HG02870 (cell line): ENCODE data around the gene C6orf89.

Experiments
- ATAC-seq: cut with Tn5 transposase; IDR thresholded peaks from one replicate; pipeline ENCODE4 v1.9.1; 2021; ENCODE audit warnings: mild to moderate bottlenecking, moderate library complexity; ENCODE audit not compliant: unreplicated experiment

The C6orf89 gene

DNA sequence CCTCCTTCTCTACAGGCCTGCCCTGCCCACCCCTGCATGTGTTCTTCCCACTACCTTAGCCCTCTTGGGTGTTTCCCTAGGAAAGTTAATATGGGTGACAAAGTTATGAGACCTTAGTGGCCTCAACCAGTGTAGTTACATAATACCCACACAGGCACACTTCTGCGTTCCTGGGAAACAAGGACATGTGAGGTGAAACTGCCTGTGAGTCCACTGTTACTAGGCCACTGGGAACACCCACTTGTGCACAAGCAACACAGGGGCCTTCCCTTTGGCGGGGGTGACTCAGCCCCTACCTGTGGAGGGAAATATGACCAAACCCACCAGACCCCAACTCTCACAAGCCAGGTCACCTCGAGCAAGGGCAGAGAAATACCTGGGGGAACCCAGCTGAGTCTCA is 81.5 kb downstream of the C6orf89 start:
- ATAC-seq, result no peak

DNA sequence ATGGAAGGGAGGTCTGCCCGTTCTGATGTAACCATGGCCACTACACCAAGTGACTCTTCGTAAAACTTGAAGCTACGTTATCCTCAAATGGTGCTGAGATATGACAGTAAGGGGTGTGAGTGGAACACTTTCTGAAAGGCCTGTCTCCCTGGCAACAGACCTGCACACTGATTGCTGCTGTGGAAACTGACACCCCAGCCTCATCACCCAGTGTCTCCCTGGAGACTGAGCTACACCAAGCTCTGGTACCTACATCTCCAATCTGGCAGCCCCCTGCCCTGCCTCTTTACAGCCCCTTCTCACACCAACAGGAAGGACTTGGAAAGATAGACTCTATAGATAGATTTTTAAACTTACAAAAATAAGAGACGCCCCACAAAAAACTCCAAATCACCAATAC is 82.0 kb downstream of the C6orf89 start:
- ATAC-seq, result no peak

- no peak for ATAC-seq
Observed at GRCh38 chr6:36968266-36968977, 82.7 kb downstream of the C6orf89 start.

GRCh38 chr6:36969240-36969691 is 83.5 kb downstream of the C6orf89 start:
- no peak for ATAC-seq

DNA sequence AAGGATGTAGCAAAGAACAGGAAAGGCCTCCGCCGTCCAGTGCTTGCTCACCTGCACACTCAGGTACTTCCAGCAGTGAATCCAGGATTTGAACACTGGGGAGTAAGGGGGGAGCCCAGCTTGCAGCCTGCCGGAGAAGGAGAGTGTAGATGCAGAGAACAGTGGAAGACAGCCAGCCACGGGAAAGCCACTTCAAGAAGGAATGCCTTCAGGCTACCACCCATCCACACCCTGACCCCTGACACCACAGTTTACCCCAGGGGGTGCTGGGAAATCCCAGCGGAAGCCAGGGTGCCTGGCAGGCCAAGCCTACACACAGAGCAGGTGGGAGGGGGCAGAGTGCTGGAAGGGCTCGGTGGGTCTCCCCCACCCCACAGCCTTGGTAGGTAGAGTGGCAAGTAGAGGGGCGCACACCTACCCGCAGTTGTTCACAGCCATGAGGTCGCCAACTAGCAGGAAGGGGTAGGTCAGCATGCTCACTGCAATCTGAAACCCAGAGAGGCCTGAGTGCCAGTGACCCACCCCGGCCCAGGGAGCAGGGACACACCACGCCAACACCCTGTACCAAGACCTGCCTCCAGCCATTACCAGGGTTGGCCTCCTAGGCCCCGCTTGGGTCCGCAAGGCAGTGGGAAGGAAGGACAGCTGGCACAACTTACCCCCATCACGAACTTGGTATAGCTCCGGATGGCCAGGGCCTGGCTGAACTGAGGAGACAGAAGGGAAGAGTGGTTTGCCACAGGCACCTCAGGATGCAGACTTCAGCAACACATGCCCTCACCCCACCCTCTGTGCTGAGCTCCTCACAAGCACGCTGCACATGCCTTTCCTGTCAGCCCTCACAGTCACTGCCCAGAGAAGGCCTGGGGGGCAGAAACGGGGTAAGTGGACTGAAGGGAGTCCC is 84.5 kb downstream of the C6orf89 start:
- ATAC-seq, result no peak

GRCh38 chr6:36970892-36971842 is 85.4 kb downstream of the C6orf89 start:
- no peak for ATAC-seq

- ATAC-seq, result no peak
Observed at GRCh38 chr6:36971921-36972673, 86.3 kb downstream of the C6orf89 start.

DNA sequence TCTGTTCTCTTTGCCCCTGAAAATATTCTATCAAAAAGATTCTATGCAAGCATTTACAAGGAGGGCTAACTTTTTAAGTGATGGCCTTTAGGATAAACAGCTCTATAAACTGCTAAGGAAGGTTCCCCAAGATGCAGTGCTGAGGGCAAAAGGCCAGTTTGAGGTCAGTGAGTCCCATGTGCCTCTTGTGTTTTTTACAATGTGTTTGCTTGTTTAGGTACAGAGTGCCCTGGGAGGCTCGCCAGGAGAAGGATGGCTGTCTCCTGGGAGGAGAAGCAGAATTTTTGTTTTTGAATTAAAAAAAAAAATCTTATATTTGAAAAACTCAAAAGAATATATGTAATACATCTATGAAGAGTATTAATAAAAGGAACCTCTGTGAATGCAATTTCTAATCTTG is 87.4 kb downstream of the C6orf89 start:
- ATAC-seq, result no peak

DNA sequence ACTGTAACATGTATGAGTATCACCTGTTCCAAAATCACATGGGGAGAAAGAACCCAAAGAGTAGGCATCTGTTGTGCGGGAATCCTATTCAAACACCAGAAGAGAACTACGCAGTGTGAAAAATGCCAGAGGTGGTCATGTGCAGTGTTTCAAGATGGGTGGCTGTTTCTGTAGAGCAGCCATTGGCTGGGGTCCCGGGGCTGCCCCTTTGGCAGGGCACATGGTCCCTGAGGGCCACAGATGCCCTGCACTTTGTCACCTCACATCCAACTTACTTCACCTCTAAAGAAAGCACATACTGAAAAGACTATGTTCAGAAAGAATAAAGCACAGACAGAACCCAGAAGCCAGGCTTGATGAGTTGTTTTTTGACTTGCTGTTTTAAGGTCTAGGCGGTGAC is 87.9 kb downstream of the C6orf89 start:
- no peak for ATAC-seq

DNA sequence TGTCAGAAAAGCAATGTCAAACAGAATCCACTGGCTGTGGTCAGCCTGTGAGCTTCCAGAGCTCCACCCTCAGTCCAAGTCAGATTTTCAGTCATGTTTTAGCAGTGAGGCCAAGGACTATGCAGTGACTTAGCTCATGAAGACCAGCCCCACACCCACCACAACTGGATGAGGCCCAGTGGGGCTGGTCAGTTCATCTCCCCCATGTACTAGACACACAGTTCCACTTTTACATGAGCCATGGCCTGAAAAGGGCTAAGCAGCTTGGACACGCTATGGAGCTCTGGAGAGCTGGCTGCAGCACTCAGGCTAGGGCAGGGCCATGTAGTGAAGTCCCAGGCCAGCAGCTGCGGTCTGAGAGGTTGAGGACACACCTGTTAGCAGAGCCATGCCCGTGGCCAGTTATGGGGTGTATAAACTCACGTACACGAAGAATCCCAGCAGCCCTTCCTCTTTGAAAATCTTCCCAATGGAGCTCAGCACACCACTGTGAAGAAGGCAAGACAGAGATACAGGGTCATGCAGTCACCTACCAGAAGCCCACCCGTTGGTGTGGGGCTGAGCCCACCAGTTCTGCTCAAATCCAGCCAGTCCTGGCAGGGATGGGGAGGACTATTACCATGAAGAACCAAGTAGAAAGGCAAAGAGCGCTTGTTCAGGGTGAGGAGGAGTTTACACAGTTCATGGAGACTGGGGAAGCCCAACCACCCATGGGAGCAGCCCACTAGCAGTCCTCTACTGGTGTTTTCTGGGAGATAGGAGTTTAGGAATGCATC is 89.7 kb downstream of the C6orf89 start:
- no peak for ATAC-seq

- ATAC-seq, result no peak
Observed at GRCh38 chr6:36976007-36976264, 90.2 kb downstream of the C6orf89 start.

- ATAC-seq, result no peak
Observed at GRCh38 chr6:36976509-36976908, 90.8 kb downstream of the C6orf89 start.

DNA sequence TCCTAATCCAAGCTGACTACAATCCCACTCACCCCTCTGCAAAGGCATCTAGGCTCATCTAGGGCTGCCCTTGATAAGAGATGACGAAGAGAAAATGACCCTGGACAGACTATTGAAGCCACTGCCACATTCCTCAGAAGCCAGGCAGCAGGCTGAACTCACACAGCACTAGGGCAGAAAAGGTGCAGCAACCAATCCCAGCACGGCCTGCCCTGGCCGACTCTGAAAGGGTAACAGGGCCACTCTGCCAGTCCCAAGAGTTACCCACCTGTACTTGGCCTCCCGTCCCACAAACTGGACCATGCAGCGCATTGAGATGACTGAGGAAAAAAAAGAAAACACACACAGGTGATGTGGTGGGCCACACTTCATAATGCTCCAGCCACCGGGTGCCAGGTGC is 91.2 kb downstream of the C6orf89 start:
- ATAC-seq, result no peak

DNA sequence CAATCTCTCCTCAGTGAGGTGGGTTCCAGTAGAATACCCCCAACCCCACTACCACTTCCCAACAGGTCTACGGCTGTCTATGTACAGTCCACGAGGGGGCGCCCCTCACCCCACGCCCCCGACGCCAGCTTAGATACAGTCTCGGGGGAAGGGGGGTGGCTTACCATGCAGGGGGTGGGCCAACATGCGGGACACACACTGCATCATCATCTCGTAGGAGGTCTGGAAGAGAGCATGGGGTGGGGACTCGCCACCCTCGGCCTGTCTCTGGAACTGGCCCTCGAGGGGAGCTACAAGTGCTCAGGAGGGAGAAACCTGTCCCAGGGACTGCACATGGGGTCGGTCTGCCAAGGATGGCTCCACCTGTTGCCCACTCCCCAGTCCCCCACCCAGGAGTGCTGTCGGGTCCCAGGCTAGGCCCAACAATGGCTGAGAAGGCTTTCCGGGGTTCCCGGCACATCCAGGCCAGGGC is 91.8 kb downstream of the C6orf89 start:
- ATAC-seq, result no peak
